Inflammatory macrophage treated with lipopolysaccharide for 1 hour (primary cell): Measurements from ENCODE around the gene TRIM65.

Experiments
- DNase-seq, 2 donors: peaks; one replicate each; pipeline ENCODE4 v3.0.0-alpha.2; 2020 to 2022

Gene TRIM65

GRCh38 chr17:75915268-75915667 is 18.5 kb upstream of the TRIM65 start:
- DNase-seq, result no peak

GRCh38 chr17:75914643-75915267 is 18.0 kb upstream of the TRIM65 start:
- no peak for DNase-seq

- no peak for DNase-seq
Measured at GRCh38 chr17:75913537-75914210, 16.9 kb upstream of the TRIM65 start.

GRCh38 chr17:75910699-75911098 is 13.9 kb upstream of the TRIM65 start:
- DNase-seq, result no peak

- no peak for DNase-seq
Measured at GRCh38 chr17:75909812-75910274, 13.1 kb upstream of the TRIM65 start.

- DNase-seq, result no peak
Measured at GRCh38 chr17:75909051-75909811, 12.5 kb upstream of the TRIM65 start.

- DNase-seq, result no peak
Measured at GRCh38 chr17:75908201-75908600, 11.4 kb upstream of the TRIM65 start.

- no peak for DNase-seq
Measured at GRCh38 chr17:75906143-75906884, 9.6 kb upstream of the TRIM65 start.

GRCh38 chr17:75904749-75905521 is 8.2 kb upstream of the TRIM65 start, which contains the start of gene MRPL38:
Gene MRPL38 (minus strand): TSS chr17:75904884. CDS start chr17:75904875, 9 bp downstream.
- peak; percentile 88 to 92 for DNase-seq

GRCh38 chr17:75902406-75902805 is 5.7 kb upstream of the TRIM65 start:
- DNase-seq, result no peak

GRCh38 chr17:75901727-75902126 is 5.0 kb upstream of the TRIM65 start:
- no peak for DNase-seq

- no peak for DNase-seq
Measured at GRCh38 chr17:75900691-75901533, 4.2 kb upstream of the TRIM65 start.

- no peak for DNase-seq
Measured at GRCh38 chr17:75899767-75900468, 3.2 kb upstream of the TRIM65 start.

GRCh38 chr17:75899353-75899752 is 2.6 kb upstream of the TRIM65 start:
- DNase-seq, result no peak

GRCh38 chr17:75898791-75899190 is 2.0 kb upstream of the TRIM65 start:
- DNase-seq, result no peak

- no peak for DNase-seq
Measured at GRCh38 chr17:75898065-75898464, 1.3 kb upstream of the TRIM65 start.

GRCh38 chr17:75897160-75898019 is 639 bp upstream of the TRIM65 start:
- no peak for DNase-seq

GRCh38 chr17:75895370-75896155 is 1.2 kb downstream of the TRIM65 start:
- peak in 1 of 2 donors; percentile 56 for DNase-seq
